NCI-H82 (cell line): Measurements from ENCODE around the gene VAMP3.
A peak's percentile ranks its signal among the peaks of the same experiment; 100 is the strongest.
"Not testable (repeated sequence)": the region's sequence is repeated elsewhere in the genome, so short reads cannot be mapped to it uniquely, and the experiment has no call there.

Source experiments
- DNase-seq: peaks from one replicate; lab custom pipeline; 2025; lab: John Stamatoyannopoulos, UW

Gene VAMP3

GRCh38 chr1:7768583-7768982, 2.5 kb upstream of the VAMP3 start:
- no peak for DNase-seq

GRCh38 chr1:7769673-7770412, 1.3 kb upstream of the VAMP3 start:
- no peak for DNase-seq

DNA sequence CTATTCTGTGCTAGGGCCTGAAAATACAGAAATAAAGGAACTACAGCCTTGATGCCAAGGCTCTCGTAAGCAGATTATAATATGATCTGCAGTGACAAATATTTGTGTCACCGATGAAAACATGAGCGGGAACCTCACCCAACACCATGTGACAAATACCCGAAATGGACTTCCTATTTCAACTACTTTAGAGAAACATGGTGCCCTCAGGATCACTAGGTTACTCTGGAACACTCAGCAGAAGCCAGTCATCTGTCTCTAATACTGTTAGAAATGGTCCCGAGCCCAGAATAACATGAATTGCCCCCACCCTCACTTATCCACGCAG, 463 bp upstream of the VAMP3 start:
- DNase-seq = no peak

GRCh38 chr1:7771823-7772299, 765 bp downstream of the VAMP3 start:
- DNase-seq = no peak

DNA sequence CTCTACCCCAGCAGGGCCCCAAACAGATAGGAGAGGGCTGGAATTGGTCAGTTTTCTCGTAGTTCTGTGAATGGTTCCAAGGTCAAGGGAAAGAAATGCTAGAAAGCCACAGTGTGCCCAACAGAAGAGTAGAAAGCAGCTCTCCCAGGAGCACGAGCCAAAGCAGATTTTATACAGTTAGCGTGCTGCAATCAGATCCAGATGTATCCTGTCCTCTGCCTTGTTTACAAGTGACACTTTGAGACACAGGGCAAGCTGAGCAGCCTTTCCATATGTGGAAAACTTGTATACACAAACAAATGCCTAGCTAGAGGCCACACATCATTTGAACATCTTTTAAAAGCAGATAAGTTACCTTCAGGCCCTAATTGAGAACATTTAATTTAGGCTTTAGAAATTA, 6.5 kb downstream of the VAMP3 start:
- DNase-seq = no peak

DNA sequence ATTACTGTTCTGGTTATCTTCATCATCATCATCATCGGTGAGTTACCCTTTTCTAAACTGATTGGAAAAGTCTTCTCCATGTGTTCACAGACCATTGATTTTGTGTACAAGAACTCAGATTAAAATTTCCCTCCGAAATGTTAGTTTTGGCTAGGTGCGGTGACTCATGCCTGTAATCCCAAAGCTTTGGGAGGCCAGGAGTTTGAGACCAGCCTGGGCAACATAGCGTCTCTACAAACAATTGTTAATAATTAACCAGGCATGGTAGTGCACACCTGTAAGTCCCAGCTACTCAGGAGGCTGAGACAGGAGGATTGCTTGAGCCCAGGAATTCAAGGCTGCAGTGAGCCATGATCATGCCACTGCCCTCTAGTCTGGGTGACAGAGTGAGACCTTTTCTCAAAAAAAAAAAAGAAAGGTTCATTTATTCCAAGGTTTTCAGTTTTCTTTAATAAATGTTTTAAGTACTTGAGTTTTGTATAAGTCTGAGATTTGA, 7.1 kb downstream of the VAMP3 start:
- no peak for DNase-seq

DNA sequence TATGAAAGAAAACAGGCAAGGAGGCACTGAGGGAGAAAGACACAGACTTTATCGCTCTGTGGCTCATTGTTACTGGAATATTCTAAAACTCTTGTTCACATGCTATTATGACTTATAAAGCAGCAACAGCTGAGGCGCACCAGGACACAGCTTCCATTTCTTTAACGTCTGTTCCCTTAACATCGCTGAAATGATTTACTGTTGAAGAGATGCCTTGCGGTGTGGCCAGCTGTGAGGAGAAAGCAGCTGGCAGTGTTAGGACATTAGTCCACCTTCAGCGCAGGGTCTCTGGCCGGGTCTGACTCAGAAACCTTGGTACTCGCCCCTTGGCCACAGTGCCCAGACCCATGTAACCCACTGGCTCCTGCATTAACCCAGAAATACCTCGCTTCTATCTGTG, 9.9 kb downstream of the VAMP3 start:
- DNase-seq = no peak

DNA sequence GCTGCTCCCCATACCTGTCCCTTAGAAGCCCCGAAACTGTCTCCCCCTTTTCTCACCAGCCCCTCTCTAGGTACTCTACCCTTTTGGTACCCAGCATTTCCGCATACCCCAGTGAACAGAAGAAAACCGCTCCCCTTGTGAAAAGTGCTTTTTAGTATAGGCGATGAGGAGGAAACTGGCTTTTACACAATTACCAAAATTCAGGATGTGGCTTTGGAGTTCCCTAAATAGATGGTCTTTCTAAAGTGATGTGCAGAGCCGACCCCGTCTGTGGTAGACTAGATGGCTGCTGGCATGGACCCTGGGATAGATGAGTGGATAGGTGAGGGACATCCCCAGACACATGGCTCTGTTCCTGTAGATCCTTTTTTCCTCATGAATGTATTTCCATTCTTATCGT, 10.4 kb downstream of the VAMP3 start:
- no peak for DNase-seq

- no peak for DNase-seq
These were observed 10.9 kb downstream of the VAMP3 start for GRCh38 chr1:7781923-7782495.

DNA sequence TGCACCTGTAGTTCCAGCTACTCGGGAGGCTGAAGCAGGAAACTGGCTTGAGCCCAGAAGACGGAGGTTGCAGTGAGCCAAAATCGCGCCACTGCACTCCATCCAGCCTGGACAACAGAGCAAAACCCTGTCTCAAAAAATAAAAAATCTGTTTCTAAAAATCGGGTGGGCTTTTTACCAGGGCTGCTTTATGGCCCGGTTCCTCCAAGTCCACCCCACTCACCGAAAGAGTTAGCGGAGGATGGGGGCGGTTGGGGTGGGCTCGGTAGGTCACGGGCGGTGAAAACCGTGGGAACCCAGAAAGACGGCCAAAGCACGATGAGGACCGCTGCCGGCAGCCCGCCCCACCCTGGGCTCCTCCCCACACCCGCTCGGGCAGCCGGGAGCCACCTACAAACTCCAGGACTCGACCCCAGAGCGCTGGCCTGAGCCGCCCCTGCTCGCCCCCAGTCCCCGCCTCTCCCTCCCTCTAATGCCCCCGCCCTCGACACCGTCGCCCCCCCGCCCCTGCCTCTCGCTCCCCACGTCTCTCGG, 12.1 kb downstream of the VAMP3 start:
- peak; percentile 94 for DNase-seq

- peak; percentile 98 for DNase-seq
These were observed 12.9 kb downstream of the VAMP3 start, which contains the start of gene PER3 for GRCh38 chr1:7783826-7784491. Gene PER3, plus strand, starts transcription at chr1:7784291. Its CDS starts 587 bp downstream, at chr1:7784878.

DNA sequence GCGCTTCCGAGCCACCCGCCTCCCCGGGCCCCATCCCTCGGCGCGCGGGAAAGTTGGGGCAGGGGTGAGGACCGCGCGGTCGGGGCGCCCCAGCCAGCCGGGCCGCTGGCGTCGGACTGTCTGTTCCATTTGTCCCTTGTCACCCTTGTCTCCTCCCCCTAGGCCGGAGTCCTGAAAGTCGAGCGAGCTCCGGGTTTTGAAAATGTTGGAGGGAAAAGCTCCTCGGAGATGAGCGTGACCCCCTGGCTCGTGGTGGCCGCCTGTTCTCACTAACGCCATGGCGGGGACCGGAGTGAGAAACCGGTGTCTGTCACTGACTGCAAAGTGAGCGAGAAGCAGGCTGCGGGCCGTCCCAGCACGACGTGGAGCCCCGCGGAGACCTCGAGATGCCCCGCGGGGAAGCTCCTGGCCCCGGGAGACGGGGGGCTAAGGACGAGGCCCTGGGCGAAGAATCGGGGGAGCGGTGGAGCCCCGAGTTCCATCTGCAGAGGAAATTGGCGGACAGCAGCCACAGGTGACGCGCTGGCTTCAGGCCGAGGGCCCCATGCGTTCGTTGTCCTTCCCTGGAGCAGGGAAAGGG, 13.5 kb downstream of the VAMP3 start:
- DNase-seq = no peak

DNA sequence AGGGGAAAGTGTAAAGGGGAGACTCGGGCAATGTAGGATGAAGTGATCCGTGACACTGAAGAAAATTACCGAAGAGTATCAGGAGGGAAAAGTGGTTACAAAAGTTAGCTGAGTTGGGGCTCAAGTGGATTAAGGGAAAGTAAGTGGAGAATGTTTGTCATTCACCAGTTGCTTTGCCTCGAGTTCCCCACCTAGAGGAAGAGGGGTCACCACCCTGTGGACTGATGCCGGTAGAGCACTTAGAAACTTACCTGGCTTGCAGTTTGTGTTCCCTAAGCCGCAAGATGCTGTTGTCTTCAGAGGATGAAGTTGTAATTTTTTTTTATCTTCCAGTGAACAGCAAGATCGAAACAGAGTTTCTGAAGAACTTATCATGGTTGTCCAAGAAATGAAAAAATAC, 14.0 kb downstream of the VAMP3 start:
- DNase-seq = no peak

GRCh38 chr1:7786795-7787194, 15.7 kb downstream of the VAMP3 start:
- no peak for DNase-seq

DNA sequence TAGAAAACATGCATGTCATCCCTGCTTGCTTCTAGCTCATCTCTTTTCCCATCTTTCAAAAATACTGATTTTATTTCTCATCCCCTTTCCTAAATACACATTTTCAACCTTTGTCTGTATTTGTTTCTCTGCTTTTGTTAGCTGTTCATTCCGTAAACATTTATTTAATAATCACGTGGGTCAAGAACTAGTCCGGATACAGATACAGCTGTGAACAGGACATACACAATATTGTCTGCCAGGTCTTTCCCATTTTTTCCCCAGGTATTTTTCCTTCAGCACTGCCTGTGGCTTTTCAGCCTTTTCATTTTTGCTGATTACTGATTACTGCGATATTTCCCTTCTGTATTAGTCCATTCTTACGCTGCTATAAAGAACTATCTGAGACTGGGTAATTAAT, 18.7 kb downstream of the VAMP3 start:
- DNase-seq = no peak

GRCh38 chr1:7791027-7791426, 19.9 kb downstream of the VAMP3 start:
- DNase-seq = not testable (repeated sequence)

- DNase-seq = no peak
These were observed 24.3 kb downstream of the VAMP3 start for GRCh38 chr1:7795406-7795805.

DNA sequence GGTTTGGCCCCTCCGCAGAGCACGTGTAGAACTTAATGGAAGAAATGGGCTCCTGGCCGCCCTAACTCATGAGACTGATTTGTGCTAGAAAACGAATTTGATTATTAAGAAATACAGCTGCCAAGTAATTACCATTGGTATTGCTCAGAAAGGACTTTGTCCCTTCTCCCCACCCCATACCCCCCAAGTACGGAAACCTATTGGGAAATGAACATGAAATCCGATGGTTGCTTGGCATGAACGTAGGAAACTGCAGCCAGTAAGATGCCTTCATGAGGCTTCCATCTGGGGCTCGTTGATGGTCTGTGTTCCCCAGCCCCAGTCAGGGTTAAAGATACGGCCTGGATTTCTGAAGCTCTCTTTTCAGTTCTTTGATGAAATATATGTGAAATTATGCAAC, 34.4 kb downstream of the VAMP3 start:
- DNase-seq = no peak

GRCh38 chr1:7808253-7808844, 37.3 kb downstream of the VAMP3 start:
- peak; percentile 25 for DNase-seq

DNA sequence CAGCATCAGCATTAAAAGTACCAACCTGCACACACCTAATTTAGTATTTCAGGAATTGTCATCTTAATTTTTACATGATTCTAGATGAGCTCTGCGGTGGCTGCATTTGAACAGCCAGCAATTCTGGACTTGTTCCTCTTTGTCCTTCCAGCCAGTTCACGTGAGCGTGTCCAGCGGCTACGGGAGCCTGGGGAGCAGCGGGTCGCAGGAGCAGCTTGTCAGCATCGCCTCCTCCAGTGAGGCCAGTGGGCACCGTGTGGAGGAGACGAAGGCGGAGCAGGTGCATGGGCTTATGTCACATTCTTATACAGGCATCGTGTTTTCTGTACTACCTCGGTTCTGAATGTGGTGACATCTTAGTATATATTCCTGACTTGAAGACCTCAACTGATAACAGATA, 38.6 kb downstream of the VAMP3 start:
- DNase-seq = no peak

GRCh38 chr1:7810395-7810794, 39.3 kb downstream of the VAMP3 start:
- DNase-seq = no peak

GRCh38 chr1:7811476-7811875, 40.4 kb downstream of the VAMP3 start:
- no peak for DNase-seq
